GM08714 (cell line): ENCODE data around the gene HMOX1.
A peak's percentile ranks its signal among the peaks of the same experiment; 100 is the strongest.

Source experiments
- H3K4me3 ChIP-seq: fragments of 200-500 bp; sonication (Bioruptor generic); 2 replicates; pipeline ENCODE4 v1.5.1; 2014; ENCODE audit warnings: mild to moderate bottlenecking, low read length, inconsistent platforms
- ZNF274 ChIP-seq: IDR thresholded peaks from 2 replicates; pipeline ENCODE4 v1.6.1; 2012; ENCODE audit warnings: mild to moderate bottlenecking, low read depth, low read length

The HMOX1 gene

GRCh38 chr22:35399114-35399677 lies 18.3 kb downstream of the HMOX1 start:
- H3K4me3 ChIP-seq, result peak overlapping the region; percentile 77

GRCh38 chr22:35399678-35400500 lies 19.0 kb downstream of the HMOX1 start, which contains the start of gene MCM5:
Gene MCM5, plus strand, starts transcription at chr22:35400140. Its CDS starts 299 bp downstream, at chr22:35400439.
- TF ChIP-seq ZNF274, result no peak
- peak within 1 kb of the TSS; percentile 82 for H3K4me3 ChIP-seq

More at GRCh38 chr22:35399114-35399677, 18.3 kb downstream of the HMOX1 start:
- no peak for TF ChIP-seq ZNF274

- H3K4me3 ChIP-seq, result peak overlapping the region; percentile 82
- TF ChIP-seq ZNF274, result no peak
Observed at GRCh38 chr22:35400501-35400790, 19.6 kb downstream of the HMOX1 start.

- TF ChIP-seq ZNF274, result no peak
- H3K4me3 ChIP-seq, result no peak overlapping the region; the same call in 1 of the 2 replicates
Observed at GRCh38 chr22:35401863-35402262, 21.0 kb downstream of the HMOX1 start.

- TF ChIP-seq ZNF274, result no peak
- H3K4me3 ChIP-seq, result no peak overlapping the region
Observed at GRCh38 chr22:35403356-35403755, 22.5 kb downstream of the HMOX1 start.

GRCh38 chr22:35404176-35404575 lies 23.3 kb downstream of the HMOX1 start:
- no peak overlapping the region for H3K4me3 ChIP-seq
- no peak for TF ChIP-seq ZNF274

- H3K4me3 ChIP-seq, result no peak overlapping the region
- TF ChIP-seq ZNF274, result no peak
Observed at GRCh38 chr22:35406443-35406842, 25.5 kb downstream of the HMOX1 start.

GRCh38 chr22:35407362-35407761 lies 26.5 kb downstream of the HMOX1 start:
- no peak overlapping the region for H3K4me3 ChIP-seq
- TF ChIP-seq ZNF274, result no peak

- H3K4me3 ChIP-seq, result no peak overlapping the region; the same call in 1 of the 2 replicates
Observed at GRCh38 chr22:35409783-35410662, 29.1 kb downstream of the HMOX1 start.

GRCh38 chr22:35410663-35411034 lies 29.8 kb downstream of the HMOX1 start:
- no peak for TF ChIP-seq ZNF274
- peak overlapping the region; percentile 15; the same call in 1 of the 2 replicates for H3K4me3 ChIP-seq

More at GRCh38 chr22:35409783-35410662, 29.1 kb downstream of the HMOX1 start:
- no peak for TF ChIP-seq ZNF274

- TF ChIP-seq ZNF274, result no peak
- no peak overlapping the region; the same call in 1 of the 2 replicates for H3K4me3 ChIP-seq
Observed at GRCh38 chr22:35411102-35411501, 30.2 kb downstream of the HMOX1 start.

GRCh38 chr22:35413624-35414023 lies 32.7 kb downstream of the HMOX1 start:
- H3K4me3 ChIP-seq, result no peak overlapping the region

GRCh38 chr22:35417606-35418005 lies 36.7 kb downstream of the HMOX1 start:
- TF ChIP-seq ZNF274, result no peak
- no peak overlapping the region for H3K4me3 ChIP-seq

More at GRCh38 chr22:35413624-35414023, 32.7 kb downstream of the HMOX1 start:
- TF ChIP-seq ZNF274, result no peak

- no peak for TF ChIP-seq ZNF274
- no peak overlapping the region for H3K4me3 ChIP-seq
Observed at GRCh38 chr22:35418088-35418487, 37.2 kb downstream of the HMOX1 start.
